Measurements from ENCODE around the gene RNF10.

GRCh38 chr12:120554678-120555077 lies 20.5 kb downstream of the RNF10 start:
- TF ChIP-seq CTCF (IDR thresholded peaks at IDR 0.05; ENCODE audit: low read depth, low read length, poor library complexity, severe bottlenecking), result no peak
- TF ChIP-seq EZH2phosphoT487 (IDR thresholded peaks at IDR 0.05; ENCODE audit: borderline replicate concordance, low read length), result no peak

Measured in DOHH2 (cell line).